Forelimb muscle (tissue), 1 donor: Measurements from ENCODE around the gene TMSB4Y. TPM values are rescaled to one million over a fixed set of nuclear protein-coding genes. Genes with fewer than 3 reads are reported as not detected.

ENCODE experiments used
- DNase-seq: peaks from one replicate; pipeline ENCODE4 v3.0.0-alpha.2; 2013; ENCODE audit warnings: low read depth
- polyA plus RNA-seq: library from polyadenylated mRNA; unstranded; fragments of 120-200 nt; gene quantifications from one replicate; pipeline ENCODE4 v1.2.1, GENCODE V29; 2013; ENCODE audit not compliant: insufficient read length

The TMSB4Y gene
- polyA plus RNA-seq: not detected

- DNase-seq: no peak
Observed at GRCh38 chrY:13703568-13703968, at the start of gene TMSB4Y. Gene TMSB4Y, plus strand, starts transcription at chrY:13703899.

GRCh38 chrY:13664162-13664561 is 39.5 kb upstream of the TMSB4Y start:
- no peak for DNase-seq

- no peak for DNase-seq
Observed at GRCh38 chrY:13671122-13671521, 32.6 kb upstream of the TMSB4Y start.

- no peak for DNase-seq
Observed at GRCh38 chrY:13702276-13702675, 1.4 kb upstream of the TMSB4Y start.

- DNase-seq: no peak
Observed at GRCh38 chrY:13704121-13704930, 627 bp downstream of the TMSB4Y start.

GRCh38 chrY:13705197-13705596 is 1.5 kb downstream of the TMSB4Y start:
- DNase-seq: no peak

GRCh38 chrY:13708038-13708437 is 4.3 kb downstream of the TMSB4Y start:
- no peak for DNase-seq

GRCh38 chrY:13718996-13719395 is 15.3 kb downstream of the TMSB4Y start:
- DNase-seq: no peak

- no peak for DNase-seq
Observed at GRCh38 chrY:13729517-13729916, 25.8 kb downstream of the TMSB4Y start.

- DNase-seq: no peak
Observed at GRCh38 chrY:13738618-13739017, 34.9 kb downstream of the TMSB4Y start.

- DNase-seq: no peak
Observed at GRCh38 chrY:13751289-13752071, 47.8 kb downstream of the TMSB4Y start.

- no peak for DNase-seq
Observed at GRCh38 chrY:13754661-13755060, 51.0 kb downstream of the TMSB4Y start.

Other genes starting within 250 kb of the TMSB4Y start
- gene UTY, start 223.9 kb upstream of the TMSB4Y start, polyA plus RNA-seq: 0.03 TPM